AG10803 (cell line): ENCODE data around the gene ZNF281.

Experiments used
- DNase-seq: peaks from one replicate; pipeline ENCODE4 v3.0.0; 2010; ENCODE audit warnings: low read depth
- H3K4me3 ChIP-seq: 2 replicates; pipeline ENCODE4 v1.5.1; 2011; ENCODE audit warnings: mild to moderate bottlenecking, low read length, control low read depth
- TF ChIP-seq, protein P1 (sequence below): conservative IDR thresholded peaks from 2 replicates; pipeline ENCODE4 v1.5.1; 2011; ENCODE audit warnings: mild to moderate bottlenecking, low read length, control low read depth, inconsistent platforms

ZNF281 gene, protein sequence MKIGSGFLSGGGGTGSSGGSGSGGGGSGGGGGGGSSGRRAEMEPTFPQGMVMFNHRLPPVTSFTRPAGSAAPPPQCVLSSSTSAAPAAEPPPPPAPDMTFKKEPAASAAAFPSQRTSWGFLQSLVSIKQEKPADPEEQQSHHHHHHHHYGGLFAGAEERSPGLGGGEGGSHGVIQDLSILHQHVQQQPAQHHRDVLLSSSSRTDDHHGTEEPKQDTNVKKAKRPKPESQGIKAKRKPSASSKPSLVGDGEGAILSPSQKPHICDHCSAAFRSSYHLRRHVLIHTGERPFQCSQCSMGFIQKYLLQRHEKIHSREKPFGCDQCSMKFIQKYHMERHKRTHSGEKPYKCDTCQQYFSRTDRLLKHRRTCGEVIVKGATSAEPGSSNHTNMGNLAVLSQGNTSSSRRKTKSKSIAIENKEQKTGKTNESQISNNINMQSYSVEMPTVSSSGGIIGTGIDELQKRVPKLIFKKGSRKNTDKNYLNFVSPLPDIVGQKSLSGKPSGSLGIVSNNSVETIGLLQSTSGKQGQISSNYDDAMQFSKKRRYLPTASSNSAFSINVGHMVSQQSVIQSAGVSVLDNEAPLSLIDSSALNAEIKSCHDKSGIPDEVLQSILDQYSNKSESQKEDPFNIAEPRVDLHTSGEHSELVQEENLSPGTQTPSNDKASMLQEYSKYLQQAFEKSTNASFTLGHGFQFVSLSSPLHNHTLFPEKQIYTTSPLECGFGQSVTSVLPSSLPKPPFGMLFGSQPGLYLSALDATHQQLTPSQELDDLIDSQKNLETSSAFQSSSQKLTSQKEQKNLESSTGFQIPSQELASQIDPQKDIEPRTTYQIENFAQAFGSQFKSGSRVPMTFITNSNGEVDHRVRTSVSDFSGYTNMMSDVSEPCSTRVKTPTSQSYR

DNA sequence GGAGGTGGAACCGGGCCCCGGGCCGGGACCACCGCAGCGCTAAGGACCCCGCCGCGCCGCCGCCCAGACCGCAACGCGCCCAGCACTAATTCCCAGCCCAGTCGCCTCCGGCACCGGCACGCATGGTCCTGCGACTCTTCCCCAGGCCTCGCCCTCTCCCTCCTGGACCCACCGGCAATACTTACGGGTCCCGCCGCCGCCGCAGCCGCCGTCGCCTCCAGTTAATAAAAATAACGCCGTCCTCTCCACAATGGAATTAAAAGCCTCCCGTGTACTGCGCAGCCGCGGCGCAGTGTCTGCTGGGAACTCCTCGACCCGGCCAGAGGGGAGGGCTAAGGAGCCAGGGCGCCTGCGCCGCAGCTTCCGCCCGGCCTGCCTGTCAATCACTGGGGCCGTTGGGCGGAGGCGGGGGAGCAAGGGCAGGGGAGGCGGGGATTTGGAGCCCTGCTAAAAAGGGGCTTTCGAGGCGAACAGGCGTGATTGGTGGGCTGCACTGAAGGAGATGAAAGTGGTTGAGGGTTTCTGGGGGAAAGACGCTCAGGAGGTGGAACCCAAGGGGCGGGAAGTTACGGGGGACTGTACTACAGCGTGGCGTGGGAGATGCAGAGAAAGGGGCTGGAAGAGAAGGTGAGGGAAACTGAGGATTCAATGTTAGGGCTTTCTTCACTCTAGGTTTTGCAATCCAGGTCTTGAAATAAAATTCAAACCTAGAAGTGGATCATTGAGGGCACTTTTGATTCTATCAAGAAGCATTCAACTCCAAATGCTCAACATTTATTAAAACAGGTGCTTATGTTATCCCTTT lies at the start of gene ZNF281:
Gene ZNF281 (minus strand): TSS at position 276 of the 805 bp plus-strand sequence. CDS start 331 bp downstream, outside the sequence.
- DNase-seq = peak; percentile 92
- peak within 1 kb of the TSS; percentile 73 for H3K4me3 ChIP-seq
- TF ChIP-seq, protein P1, sequence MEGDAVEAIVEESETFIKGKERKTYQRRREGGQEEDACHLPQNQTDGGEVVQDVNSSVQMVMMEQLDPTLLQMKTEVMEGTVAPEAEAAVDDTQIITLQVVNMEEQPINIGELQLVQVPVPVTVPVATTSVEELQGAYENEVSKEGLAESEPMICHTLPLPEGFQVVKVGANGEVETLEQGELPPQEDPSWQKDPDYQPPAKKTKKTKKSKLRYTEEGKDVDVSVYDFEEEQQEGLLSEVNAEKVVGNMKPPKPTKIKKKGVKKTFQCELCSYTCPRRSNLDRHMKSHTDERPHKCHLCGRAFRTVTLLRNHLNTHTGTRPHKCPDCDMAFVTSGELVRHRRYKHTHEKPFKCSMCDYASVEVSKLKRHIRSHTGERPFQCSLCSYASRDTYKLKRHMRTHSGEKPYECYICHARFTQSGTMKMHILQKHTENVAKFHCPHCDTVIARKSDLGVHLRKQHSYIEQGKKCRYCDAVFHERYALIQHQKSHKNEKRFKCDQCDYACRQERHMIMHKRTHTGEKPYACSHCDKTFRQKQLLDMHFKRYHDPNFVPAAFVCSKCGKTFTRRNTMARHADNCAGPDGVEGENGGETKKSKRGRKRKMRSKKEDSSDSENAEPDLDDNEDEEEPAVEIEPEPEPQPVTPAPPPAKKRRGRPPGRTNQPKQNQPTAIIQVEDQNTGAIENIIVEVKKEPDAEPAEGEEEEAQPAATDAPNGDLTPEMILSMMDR = no peak

DNA sequence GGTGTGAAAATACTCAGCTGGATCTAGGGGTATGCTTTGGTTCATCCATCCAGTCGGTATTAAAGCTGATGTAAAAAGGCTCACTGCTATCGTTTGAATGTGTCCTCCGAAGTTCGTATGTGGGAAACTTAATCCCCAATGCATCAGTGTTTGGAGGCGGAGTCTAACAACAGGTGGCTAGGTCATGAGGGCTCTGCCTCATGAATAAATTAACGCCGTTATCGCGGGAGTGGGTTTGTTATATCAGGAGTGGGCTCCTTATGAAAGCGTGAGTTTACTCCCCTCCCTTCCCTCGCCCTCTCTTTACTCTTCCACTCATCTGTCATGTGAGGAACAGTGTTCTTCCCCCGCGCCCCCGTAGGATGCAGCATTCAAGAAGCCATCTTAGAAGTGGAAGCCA lies 48.9 kb upstream of the ZNF281 start:
- no peak overlapping the region for H3K4me3 ChIP-seq
- TF ChIP-seq, protein P1 = no peak
- no peak for DNase-seq

DNA sequence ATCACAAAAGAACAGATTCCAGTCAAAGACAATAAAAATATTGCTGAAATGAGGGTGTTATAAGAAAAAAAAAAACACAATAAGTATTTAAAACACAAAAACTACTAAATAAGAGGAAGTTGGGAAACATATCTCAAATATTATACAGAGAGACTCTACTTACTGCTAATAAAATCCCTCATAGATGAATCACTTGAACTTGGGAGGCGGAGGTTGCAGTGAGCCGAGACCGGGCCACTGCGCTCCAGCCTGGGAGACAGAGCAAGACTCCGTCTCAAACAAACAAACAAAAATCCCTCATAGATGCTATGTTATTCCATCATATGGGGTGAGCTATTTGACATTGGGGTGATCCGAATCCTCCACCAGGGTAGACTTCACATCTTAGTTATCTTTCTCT lies 48.0 kb upstream of the ZNF281 start:
- TF ChIP-seq, protein P1 = no peak
- no peak overlapping the region for H3K4me3 ChIP-seq
- no peak for DNase-seq

DNA sequence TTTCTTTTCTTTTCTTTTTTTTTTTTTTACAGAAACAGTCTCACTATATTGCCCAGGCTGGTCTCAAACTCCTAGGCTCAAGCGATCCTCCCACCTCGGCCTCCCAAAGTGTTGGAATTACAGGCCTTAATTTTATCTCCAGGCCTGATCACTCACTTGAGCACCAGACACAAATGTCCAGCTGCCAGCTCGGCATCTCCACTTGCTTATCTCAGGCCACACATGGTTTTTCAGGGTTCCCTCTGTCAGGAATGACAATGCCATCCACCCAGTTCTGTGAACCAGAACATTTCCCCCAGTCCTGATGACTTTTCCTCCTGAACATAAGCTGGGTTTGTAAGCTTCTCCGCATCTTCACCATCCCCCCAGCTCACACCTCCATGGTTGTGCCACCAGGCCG lies 44.6 kb upstream of the ZNF281 start:
- no peak for DNase-seq
- H3K4me3 ChIP-seq = no peak overlapping the region
- TF ChIP-seq, protein P1 = no peak

DNA sequence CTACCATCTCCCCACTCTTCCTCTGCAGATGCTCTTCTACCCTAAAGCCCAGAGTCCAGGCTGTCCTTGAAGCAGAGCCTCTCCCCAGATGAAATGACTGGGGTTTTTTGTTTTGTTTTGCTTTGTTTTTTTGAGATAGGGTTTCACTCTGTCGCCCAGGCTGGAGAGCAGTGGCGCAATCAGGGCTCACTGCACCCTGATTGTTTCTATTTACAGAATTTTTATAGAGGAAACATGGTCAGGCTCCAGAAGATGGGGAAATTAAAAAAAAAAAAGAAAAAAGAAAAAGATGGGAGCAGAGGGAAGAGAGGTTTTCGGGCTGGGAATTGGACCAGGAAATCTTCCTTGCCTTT lies 43.7 kb upstream of the ZNF281 start:
- DNase-seq = no peak
- TF ChIP-seq, protein P1 = no peak
- no peak overlapping the region for H3K4me3 ChIP-seq

DNA sequence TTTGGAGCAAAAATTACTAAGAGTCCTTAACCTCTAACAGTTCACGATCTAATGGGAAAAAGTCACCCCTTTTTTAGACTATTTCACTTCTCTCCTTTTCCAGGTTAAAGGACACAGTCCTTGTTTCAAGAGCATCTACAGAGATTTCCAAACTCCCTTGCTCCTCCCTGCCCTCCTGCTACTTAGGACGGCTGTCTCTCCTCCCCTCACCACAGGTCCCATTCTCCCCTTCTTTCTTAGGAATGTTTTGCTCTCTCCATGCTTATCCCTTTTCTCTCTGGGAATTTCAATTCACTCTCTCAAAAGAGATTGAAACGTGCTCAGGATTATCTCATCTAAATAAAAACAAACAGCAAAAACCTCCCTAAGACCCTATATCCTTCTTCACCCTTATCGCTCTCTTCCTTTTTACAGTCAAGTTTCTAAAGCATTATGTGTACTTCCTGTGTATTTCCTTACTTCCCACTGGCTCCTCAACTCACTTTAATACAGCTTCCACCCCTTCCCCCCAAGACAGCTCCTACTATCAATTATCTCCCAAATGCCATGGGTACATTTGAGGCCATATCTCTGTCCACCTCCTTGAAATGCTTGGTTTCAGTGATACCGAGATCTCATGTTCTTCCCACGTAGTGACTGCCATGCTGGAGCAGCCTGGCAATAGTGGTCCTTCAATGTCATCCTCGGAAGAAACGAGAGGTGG lies 43.2 kb upstream of the ZNF281 start:
- H3K4me3 ChIP-seq = no peak overlapping the region
- TF ChIP-seq, protein P1 = no peak
- DNase-seq = no peak
